ENCODE measurements around the gene DLL3.

- TF ChIP-seq, protein P1, sequence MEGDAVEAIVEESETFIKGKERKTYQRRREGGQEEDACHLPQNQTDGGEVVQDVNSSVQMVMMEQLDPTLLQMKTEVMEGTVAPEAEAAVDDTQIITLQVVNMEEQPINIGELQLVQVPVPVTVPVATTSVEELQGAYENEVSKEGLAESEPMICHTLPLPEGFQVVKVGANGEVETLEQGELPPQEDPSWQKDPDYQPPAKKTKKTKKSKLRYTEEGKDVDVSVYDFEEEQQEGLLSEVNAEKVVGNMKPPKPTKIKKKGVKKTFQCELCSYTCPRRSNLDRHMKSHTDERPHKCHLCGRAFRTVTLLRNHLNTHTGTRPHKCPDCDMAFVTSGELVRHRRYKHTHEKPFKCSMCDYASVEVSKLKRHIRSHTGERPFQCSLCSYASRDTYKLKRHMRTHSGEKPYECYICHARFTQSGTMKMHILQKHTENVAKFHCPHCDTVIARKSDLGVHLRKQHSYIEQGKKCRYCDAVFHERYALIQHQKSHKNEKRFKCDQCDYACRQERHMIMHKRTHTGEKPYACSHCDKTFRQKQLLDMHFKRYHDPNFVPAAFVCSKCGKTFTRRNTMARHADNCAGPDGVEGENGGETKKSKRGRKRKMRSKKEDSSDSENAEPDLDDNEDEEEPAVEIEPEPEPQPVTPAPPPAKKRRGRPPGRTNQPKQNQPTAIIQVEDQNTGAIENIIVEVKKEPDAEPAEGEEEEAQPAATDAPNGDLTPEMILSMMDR (IDR thresholded peaks at IDR 0.05) = no peak
- TF ChIP-seq POLR2A (IDR thresholded peaks at IDR 0.05) = no peak
- no peak for TF ChIP-seq POLR2AphosphoS5 (IDR thresholded peaks at IDR 0.05)
Measured at GRCh38 chr19:39449116-39449797, 49.5 kb upstream of the DLL3 start.
